Upper lobe of left lung (tissue), 4 donors: ENCODE data around the gene ALDH8A1.

Experiments
- POLR2A ChIP-seq, 4 donors: fragments of 450-650 bp; IDR thresholded peaks; one replicate each; pipeline ENCODE4 v1.5.1; 2016 to 2017; ENCODE audit warnings: antibody characterized with exemption in 4 of 4, mild to moderate bottlenecking in 2 of 4
- POLR2AphosphoS5 ChIP-seq, 2 donors: sonication (generic); formaldehyde crosslinking; IDR thresholded peaks; one replicate each; pipeline ENCODE4 v1.5.1; 2017; ENCODE audit warnings: antibody characterized with exemption in 2 of 2
- TF ChIP-seq, protein P1 (sequence below), 6 experiments: fragments of 450-650 bp in 4 of 6; fragments of 200-600 bp in 2 of 6; sonication (generic) in 2 of 6; IDR thresholded peaks; one replicate each; pipeline ENCODE4 v1.5.1; 2016 to 2019; ENCODE audit warnings: antibody characterized with exemption in 6 of 6

DNA sequence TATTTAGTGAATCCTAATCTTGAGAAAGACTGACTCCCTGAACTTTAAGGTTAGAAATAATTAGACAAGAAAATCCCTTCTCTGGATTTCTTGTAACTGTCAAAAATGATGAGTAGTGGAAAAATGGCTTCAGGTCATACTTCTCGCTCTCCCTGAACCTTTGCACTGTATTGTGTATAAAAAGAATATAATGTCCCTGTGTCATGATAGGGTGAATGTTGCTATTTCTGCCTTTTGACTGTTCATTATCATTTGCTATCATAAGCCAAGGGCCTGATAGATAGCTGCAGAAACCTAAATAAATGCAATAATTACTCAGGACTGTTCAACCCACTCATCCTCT lies 39.3 kb downstream of the ALDH8A1 start:
- TF ChIP-seq POLR2AphosphoS5 (IDR thresholded peaks at IDR 0.05) (no peak), POLR2A (IDR thresholded peaks at IDR 0.05) (no peak)
- TF ChIP-seq, protein P1, sequence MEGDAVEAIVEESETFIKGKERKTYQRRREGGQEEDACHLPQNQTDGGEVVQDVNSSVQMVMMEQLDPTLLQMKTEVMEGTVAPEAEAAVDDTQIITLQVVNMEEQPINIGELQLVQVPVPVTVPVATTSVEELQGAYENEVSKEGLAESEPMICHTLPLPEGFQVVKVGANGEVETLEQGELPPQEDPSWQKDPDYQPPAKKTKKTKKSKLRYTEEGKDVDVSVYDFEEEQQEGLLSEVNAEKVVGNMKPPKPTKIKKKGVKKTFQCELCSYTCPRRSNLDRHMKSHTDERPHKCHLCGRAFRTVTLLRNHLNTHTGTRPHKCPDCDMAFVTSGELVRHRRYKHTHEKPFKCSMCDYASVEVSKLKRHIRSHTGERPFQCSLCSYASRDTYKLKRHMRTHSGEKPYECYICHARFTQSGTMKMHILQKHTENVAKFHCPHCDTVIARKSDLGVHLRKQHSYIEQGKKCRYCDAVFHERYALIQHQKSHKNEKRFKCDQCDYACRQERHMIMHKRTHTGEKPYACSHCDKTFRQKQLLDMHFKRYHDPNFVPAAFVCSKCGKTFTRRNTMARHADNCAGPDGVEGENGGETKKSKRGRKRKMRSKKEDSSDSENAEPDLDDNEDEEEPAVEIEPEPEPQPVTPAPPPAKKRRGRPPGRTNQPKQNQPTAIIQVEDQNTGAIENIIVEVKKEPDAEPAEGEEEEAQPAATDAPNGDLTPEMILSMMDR (IDR thresholded peaks at IDR 0.05): no peak
